B cell (primary cell): ENCODE measurements around the gene ETS1. TPM values are rescaled to one million over a fixed set of nuclear protein-coding genes. Genes with fewer than 3 reads are reported as not detected.
A peak's percentile ranks its signal among the peaks of the same experiment; 100 is the strongest.

Experiments
- ATAC-seq: fragments of 200-7000 bp; cut with Tn5 transposase; one replicate; pipeline ENCODE4 v1.10.0; 2021; ENCODE audit warnings: low read depth, mild to moderate bottlenecking, moderate number of reproducible peaks, moderate library complexity
- CTCF ChIA-PET: fragments of 350-600 bp; sonication (Branson Sonifier 250); formaldehyde crosslinking; loops from one replicate; lab custom pipeline; 2021; ENCODE audit warnings: antibody characterized with exemption, inconsistent platforms; lab: Charles Lee
- POLR2A ChIA-PET: fragments of 350-600 bp; sonication (Branson Sonifier 250); formaldehyde crosslinking; loops from one replicate; lab custom pipeline; 2021; ENCODE audit warnings: antibody characterized with exemption; lab: Charles Lee
- DNase-seq: peaks from one replicate; pipeline ENCODE4 v3.0.0; 2013
- H2AFZ ChIP-seq: 2 replicates; pipeline ENCODE4 v1.6.1; 2012; ENCODE audit warnings: mild to moderate bottlenecking, low read depth, low read length; ENCODE audit not compliant: insufficient read depth, poor library complexity, severe bottlenecking
- H3K27ac ChIP-seq, 2 donors: 1 replicate in 1 of 2; 2 replicates in 1 of 2; pipeline ENCODE4 v1.5.1; 2012 to 2013; ENCODE audit warnings: low read length in 2 of 2, mild to moderate bottlenecking in 2 of 2, moderate library complexity in 1 of 2
- H3K27me3 ChIP-seq, 4 experiments: fragments of 200-600 bp in 1 of 4; sonication (generic) in 1 of 4; replicated peaks in 1 of 4; 1 replicate in 2 of 4; 2 replicates in 2 of 4; pipeline versions ENCODE4 v1.6.1 to v1.7.0; 2013 to 2016; ENCODE audit warnings: low read length in 3 of 4, mild to moderate bottlenecking in 2 of 4, mixed read lengths in 1 of 4, moderate library complexity in 1 of 4; ENCODE audit not compliant: insufficient read depth in 4 of 4, control insufficient read depth in 3 of 4; ENCODE audit errors: control extremely low read depth in 1 of 4
- H3K36me3 ChIP-seq, 2 experiments: replicated peaks in 1 of 2; 1 replicate in 1 of 2; 2 replicates in 1 of 2; pipeline versions ENCODE4 v1.6.1 to v1.7.1; 2013; ENCODE audit warnings: low read length in 1 of 2; ENCODE audit not compliant: insufficient read depth in 2 of 2, control insufficient read depth in 1 of 2; ENCODE audit errors: control extremely low read depth in 1 of 2, extremely low read depth in 1 of 2
- H3K4me1 ChIP-seq, 2 donors: fragments of 200-600 bp in 1 of 2; sonication (generic) in 1 of 2; 1 replicate in 1 of 2; 2 replicates in 1 of 2; pipeline versions ENCODE4 v1.5.1 to v1.6.1; 2013 to 2017; ENCODE audit warnings: low read length in 2 of 2; ENCODE audit not compliant: control insufficient read depth in 2 of 2, insufficient read depth in 2 of 2
- H3K4me2 ChIP-seq: replicated peaks from 2 replicates; pipeline ENCODE3; 2012; ENCODE audit warnings: mild to moderate bottlenecking, low read depth, low read length; ENCODE audit not compliant: poor library complexity, severe bottlenecking
- H3K4me3 ChIP-seq, 5 experiments: fragments of 200-600 bp in 1 of 5; sonication (generic) in 1 of 5; 1 replicate in 3 of 5; 2 replicates in 2 of 5; pipeline versions ENCODE4 v1.5.1 to v1.7.0; 2011 to 2016; ENCODE audit warnings: low read length in 4 of 5, mild to moderate bottlenecking in 4 of 5, low read depth in 2 of 5, control low read depth in 1 of 5, moderate library complexity in 1 of 5; ENCODE audit not compliant: insufficient read depth in 1 of 5; ENCODE audit errors: control extremely low read depth in 1 of 5, extremely low read depth in 1 of 5
- H3K79me2 ChIP-seq: fragments of 200-600 bp; sonication (generic); one replicate; pipeline ENCODE4 v1.6.0; 2016; ENCODE audit warnings: low read length; ENCODE audit not compliant: control insufficient read depth, insufficient read depth
- H3K9ac ChIP-seq: fragments of 200-600 bp; sonication (generic); 2 replicates; pipeline ENCODE4 v1.6.1; 2017; ENCODE audit warnings: mild to moderate bottlenecking, low read length, moderate library complexity
- H3K9me3 ChIP-seq, 3 donors: one replicate each; pipeline versions ENCODE4 v1.6.1 to v1.7.1; 2013; ENCODE audit warnings: low read length in 2 of 3; ENCODE audit not compliant: control insufficient read depth in 2 of 3, insufficient read depth in 1 of 3; ENCODE audit errors: control extremely low read depth in 1 of 3
- H4K20me1 ChIP-seq: 2 replicates; pipeline ENCODE4 v1.6.0; 2012; ENCODE audit warnings: mild to moderate bottlenecking, low read length; ENCODE audit not compliant: insufficient read depth, control insufficient read depth, poor library complexity, severe bottlenecking
- H3K27ac Mint-ChIP-seq: one replicate; pipeline ENCODE4 v1.8.0; 2021; ENCODE audit warnings: mixed read lengths
- H3K27me3 Mint-ChIP-seq: one replicate; pipeline ENCODE4 v1.8.0; 2021; ENCODE audit warnings: mixed read lengths
- H3K4me1 Mint-ChIP-seq: one replicate; pipeline ENCODE4 v1.8.0; 2021; ENCODE audit warnings: mixed read lengths
- H3K4me3 Mint-ChIP-seq: one replicate; pipeline ENCODE4 v1.8.0; 2021; ENCODE audit warnings: mixed read lengths
- H3K9me3 Mint-ChIP-seq: one replicate; pipeline ENCODE4 v1.8.0; 2022; ENCODE audit warnings: mixed read lengths; ENCODE audit not compliant: insufficient read depth
- CTCF ChIP-seq: fragments of 200-600 bp; IDR thresholded peaks from one replicate; pipeline ENCODE4 v1.8.0; 2022; ENCODE audit warnings: antibody characterized with exemption, mild to moderate bottlenecking
- EZH2 ChIP-seq: IDR thresholded peaks from 2 replicates; pipeline ENCODE4 v1.6.1; 2012; ENCODE audit warnings: borderline replicate concordance, low read depth, mild to moderate bottlenecking, moderate library complexity, low read length; ENCODE audit not compliant: insufficient read depth, poor library complexity, severe bottlenecking
- WGBS: methylation state at CpG from one replicate; pipeline ENCODE4 v1.1.5; 2013; ENCODE audit warnings: missing lambda C conversion rate; ENCODE audit not compliant: insufficient coverage; 5-methylcytosine and 5-hydroxymethylcytosine counted together
- intact Hi-C: fragments of 100-400 bp; cut with micrococcal nuclease; formaldehyde crosslinking; loops from one replicate; pipeline ENCODE4 v1.10.0; 2022
- polyA plus RNA-seq: library from polyadenylated mRNA; depleted of rRNA; stranded (reverse); fragments of >200 nt; gene quantifications from 2 replicates; pipeline ENCODE4 v1.2.3, GENCODE V29; 2012
- total RNA-seq, 2 donors: library from RNA; stranded (reverse); fragments of 120-200 nt in 1 of 2; gene quantifications; 1 replicate in 1 of 2; 2 replicates in 1 of 2; pipeline versions ENCODE4 v1.2.3 to v1.2.4, GENCODE V29; 2013 to 2022

Gene ETS1
- total and polyA plus RNA-seq, 2 donors (not counting 1 experiment from before 2014, with no cell fraction given) = 115 to 271 TPM

GRCh38 chr11:128517451-128518230 lies 69.7 kb downstream of the ETS1 start:
- no peak for ATAC-seq
- DNase-seq = no peak
- H3K4me1 ChIP-seq = peaks cover 66 to 67% of the 10 kb centered on the region in 2 donors
- peaks cover 82% of the 10 kb centered on the region for H4K20me1 ChIP-seq
- WGBS = 55% methylated on average over 1 of the region's 5 CpGs
- peak overlapping the region; percentile 5 to 82 for H3K27ac ChIP-seq
- H3K4me3 Mint-ChIP-seq = peak overlapping the region; percentile 92
- no peaks in the 10 kb centered on the region for H3K9me3 Mint-ChIP-seq
- peak overlapping the region; percentile 85 for H3K9ac ChIP-seq
- peaks cover 100% of the 10 kb centered on the region for H3K79me2 ChIP-seq
- H3K27ac Mint-ChIP-seq = peak overlapping the region; percentile 84
- no peaks in the 10 kb centered on the region for H3K27me3 Mint-ChIP-seq
- peak overlapping the region; percentile 79 to 98 (median 90) for H3K4me3 ChIP-seq
- POLR2A ChIA-PET = interaction anchor here (0.9 to 1.9 kb wide), 5 partner anchors 8 to 112 kb away, joined by 3 to 7 read pairs (median 4); no protein-coding TSS in a partner anchor
- peaks cover 1 to 69% of the 10 kb centered on the region in 2 experiments for H3K36me3 ChIP-seq
- TF ChIP-seq CTCF (no peak), EZH2 (no peak)
- H3K4me1 Mint-ChIP-seq = peaks cover 79% of the 10 kb centered on the region
- intact Hi-C loops = loop anchor here (1.0 to 5.0 kb wide), 3 partner anchors 9 to 320 kb away; no protein-coding TSS in a partner anchor
- H3K4me2 ChIP-seq = peak overlapping the region; percentile 90
- no peaks in the 10 kb centered on the region for H3K27me3 ChIP-seq
- CTCF ChIA-PET = interaction anchor here (0.7 to 6.4 kb wide), 14 partner anchors 11 to 313 kb away, joined by 3 to 82 read pairs (median 4); no protein-coding TSS in a partner anchor
- H3K9me3 ChIP-seq = no peaks in the 10 kb centered on the region
- no peak overlapping the region for H2AFZ ChIP-seq

- Mint-ChIP-seq H3K4me3 (peak overlapping the region; percentile 92), H3K27me3 (no peaks in the 10 kb centered on the region), H3K27ac (peak overlapping the region; percentile 81), H3K9me3 (no peaks in the 10 kb centered on the region), H3K4me1 (peaks cover 85% of the 10 kb centered on the region)
- no peak for DNase-seq
- POLR2A ChIA-PET = interaction anchor here (1.5 to 1.9 kb wide), 2 partner anchors 94 to 113 kb away, joined by 4 to 7 read pairs; no protein-coding TSS in a partner anchor
- intact Hi-C loops = loop anchor here (5.0 kb wide), 1 partner anchor 320 kb away; no protein-coding TSS in a partner anchor
- H3K9ac ChIP-seq = peak overlapping the region; percentile 85
- H3K4me3 ChIP-seq = peak overlapping the region; percentile 3 to 98 (median 90)
- ATAC-seq = no peak
- peak overlapping the region in 1 of 2 donors; percentile 82 for H3K27ac ChIP-seq
- WGBS = 54% methylated on average over 3 of the region's 4 CpGs
- peaks cover 100% of the 10 kb centered on the region for H3K79me2 ChIP-seq
- H3K36me3 ChIP-seq = peaks cover 3 to 77% of the 10 kb centered on the region in 2 experiments
- no peaks in the 10 kb centered on the region for H3K9me3 ChIP-seq
- peaks cover 90% of the 10 kb centered on the region for H4K20me1 ChIP-seq
- H2AFZ ChIP-seq = no peak overlapping the region
- peaks cover 71 to 74% of the 10 kb centered on the region in 2 donors for H3K4me1 ChIP-seq
- peak overlapping the region; percentile 90 for H3K4me2 ChIP-seq
- no peaks in the 10 kb centered on the region for H3K27me3 ChIP-seq
- CTCF ChIA-PET = interaction anchor here (0.6 to 6.4 kb wide), 12 partner anchors 10 to 228 kb away, joined by 3 to 82 read pairs (median 4); no protein-coding TSS in a partner anchor
- TF ChIP-seq CTCF (no peak), EZH2 (no peak)
These were observed 70.5 kb downstream of the ETS1 start for GRCh38 chr11:128516886-128517285.
